Body of pancreas (tissue), 4 donors: ENCODE measurements around the gene PKD1L1. TPM values are rescaled to one million over a fixed set of nuclear protein-coding genes. Genes with fewer than 3 reads are reported as not detected.

Source experiments
- ATAC-seq: fragments of 150-250 bp; one replicate; pipeline ENCODE4 v1.9.1; 2016
- DNase-seq, 4 donors: peaks; one replicate each; pipeline ENCODE4 v3.0.0-alpha.2; 2019
- H3K27ac ChIP-seq, 4 donors: fragments of 200-600 bp; sonication (generic); 1 replicate in 3 of 4; 2 replicates in 1 of 4; pipeline versions ENCODE4 v1.5.1 to v1.6.1; 2016 to 2019; ENCODE audit warnings: mild to moderate bottlenecking in 1 of 4, mixed read lengths in 1 of 4, moderate library complexity in 1 of 4
- H3K27me3 ChIP-seq, 2 donors: fragments of 200-600 bp; sonication (generic); one replicate each; pipeline ENCODE4 v1.6.0; 2016; ENCODE audit warnings: mild to moderate bottlenecking in 1 of 2
- H3K36me3 ChIP-seq, 2 donors: fragments of 200-600 bp; sonication (generic); replicated peaks in 1 of 2; 2 replicates each; pipeline ENCODE4 v1.5.1; 2016; ENCODE audit warnings: low read depth in 2 of 2; ENCODE audit not compliant: insufficient read depth in 1 of 2
- H3K4me1 ChIP-seq: fragments of 200-600 bp; sonication (generic); one replicate; pipeline ENCODE4 v1.6.0; 2016
- H3K4me3 ChIP-seq, 2 donors: fragments of 200-600 bp; sonication (generic); 1 replicate in 1 of 2; 2 replicates in 1 of 2; pipeline ENCODE4 v1.5.1; 2016 to 2019
- H3K9me3 ChIP-seq, 3 donors: fragments of 200-600 bp; sonication (generic); 1 replicate in 2 of 3; 2 replicates in 1 of 3; pipeline ENCODE4 v1.5.1; 2016
- POLR2A ChIP-seq, 3 donors: fragments of 450-650 bp; IDR thresholded peaks; one replicate each; pipeline ENCODE4 v1.6.1; 2016; ENCODE audit warnings: antibody characterized with exemption in 3 of 3, mild to moderate bottlenecking in 2 of 3
- WGBS, 2 donors: methylation state at CpG; one replicate each; pipeline ENCODE4 v1.1.5; 2017; 5-methylcytosine and 5-hydroxymethylcytosine counted together
- intact Hi-C: fragments of 100-400 bp; cut with DNase I; formaldehyde crosslinking; loops from one replicate; pipeline ENCODE4 v1.15.1; 2023
- total RNA-seq, 2 donors: library from RNA; depleted of rRNA; stranded (reverse); fragments of >200 nt; gene quantifications; one replicate each; pipeline ENCODE4 v1.1.0, GENCODE V29; 2016
- TF ChIP-seq, protein P1 (sequence below), 7 experiments: fragments of 450-650 bp in 4 of 7; fragments of 200-600 bp in 3 of 7; sonication (generic) in 3 of 7; IDR thresholded peaks; one replicate each; pipeline ENCODE4 v1.5.1; 2016 to 2019; ENCODE audit warnings: antibody characterized with exemption in 7 of 7

PKD1L1 gene
- total RNA-seq, 2 donors from 2014 or later = 0.26 to 4.0 TPM

DNA sequence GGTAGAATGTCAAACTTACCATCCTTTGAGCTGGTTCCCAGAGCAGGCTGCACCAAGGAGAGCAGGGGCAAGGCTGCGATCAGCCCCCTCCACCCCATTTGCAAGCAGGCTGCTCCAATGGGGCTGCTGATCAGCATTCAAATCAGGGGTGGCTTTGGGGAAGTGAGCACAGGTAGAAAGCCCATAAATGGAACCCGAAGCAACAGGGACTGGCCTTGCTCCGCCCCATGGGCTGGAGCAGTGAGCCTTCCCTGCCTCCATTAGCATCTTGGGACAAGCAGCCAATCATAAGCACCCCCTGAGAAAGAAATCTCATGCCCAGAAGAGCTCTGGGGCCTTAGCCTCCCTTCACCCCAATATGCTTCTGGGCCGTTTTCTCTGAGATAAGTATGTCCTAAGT is 4.0 kb upstream of the PKD1L1 start:
- WGBS, 2 donors = 73 to 78% methylated on average over 4 of the region's 4 CpGs
- intact Hi-C loops = no loop called here
- Histone ChIP-seq H3K36me3 (peaks cover 0 to 3% of the 10 kb centered on the region in 2 donors), H3K4me1 (no peaks in the 10 kb centered on the region), H3K9me3 (no peaks in the 10 kb centered on the region), H3K27me3 (no peaks in the 10 kb centered on the region), H3K27ac (no peak overlapping the region), H3K4me3 (no peak overlapping the region)
- ATAC-seq (no peak), DNase-seq (no peak)
- TF ChIP-seq POLR2A (IDR thresholded peaks at IDR 0.05) = no peak
- TF ChIP-seq, protein P1, sequence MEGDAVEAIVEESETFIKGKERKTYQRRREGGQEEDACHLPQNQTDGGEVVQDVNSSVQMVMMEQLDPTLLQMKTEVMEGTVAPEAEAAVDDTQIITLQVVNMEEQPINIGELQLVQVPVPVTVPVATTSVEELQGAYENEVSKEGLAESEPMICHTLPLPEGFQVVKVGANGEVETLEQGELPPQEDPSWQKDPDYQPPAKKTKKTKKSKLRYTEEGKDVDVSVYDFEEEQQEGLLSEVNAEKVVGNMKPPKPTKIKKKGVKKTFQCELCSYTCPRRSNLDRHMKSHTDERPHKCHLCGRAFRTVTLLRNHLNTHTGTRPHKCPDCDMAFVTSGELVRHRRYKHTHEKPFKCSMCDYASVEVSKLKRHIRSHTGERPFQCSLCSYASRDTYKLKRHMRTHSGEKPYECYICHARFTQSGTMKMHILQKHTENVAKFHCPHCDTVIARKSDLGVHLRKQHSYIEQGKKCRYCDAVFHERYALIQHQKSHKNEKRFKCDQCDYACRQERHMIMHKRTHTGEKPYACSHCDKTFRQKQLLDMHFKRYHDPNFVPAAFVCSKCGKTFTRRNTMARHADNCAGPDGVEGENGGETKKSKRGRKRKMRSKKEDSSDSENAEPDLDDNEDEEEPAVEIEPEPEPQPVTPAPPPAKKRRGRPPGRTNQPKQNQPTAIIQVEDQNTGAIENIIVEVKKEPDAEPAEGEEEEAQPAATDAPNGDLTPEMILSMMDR (IDR thresholded peaks at IDR 0.05) = no peak

GRCh38 chr7:47951374-47951773 is 3.1 kb upstream of the PKD1L1 start:
- Histone ChIP-seq H3K36me3 (peaks cover 0 to 3% of the 10 kb centered on the region in 2 donors), H3K27me3 (no peaks in the 10 kb centered on the region), H3K27ac (no peak overlapping the region), H3K9me3 (no peaks in the 10 kb centered on the region), H3K4me1 (no peaks in the 10 kb centered on the region), H3K4me3 (no peak overlapping the region)
- TF ChIP-seq POLR2A (IDR thresholded peaks at IDR 0.05) = no peak
- TF ChIP-seq, protein P1 (IDR thresholded peaks at IDR 0.05) = no peak
- ATAC-seq = no peak
- DNase-seq = no peak
- intact Hi-C loops = no loop called here

DNA sequence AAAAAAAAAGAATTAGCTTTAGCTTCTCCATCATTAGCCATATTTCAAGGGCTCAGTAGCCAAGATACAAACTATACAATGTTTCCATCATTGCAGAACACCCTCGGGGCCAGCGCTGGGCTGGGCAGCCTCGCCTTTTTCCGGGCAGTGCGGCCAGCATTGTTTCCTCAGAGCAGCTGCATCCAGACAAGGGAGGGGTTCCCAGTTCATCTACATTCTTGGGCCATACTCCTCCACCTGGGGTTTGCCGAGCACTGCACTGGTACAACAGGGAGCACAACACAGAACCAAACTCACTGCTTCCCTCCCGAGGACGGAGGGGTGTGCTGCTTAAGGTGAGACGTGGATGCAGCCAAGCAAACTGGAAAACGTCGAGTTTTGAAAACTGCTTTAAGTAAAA is 2.4 kb upstream of the PKD1L1 start:
- Histone ChIP-seq H3K4me1 (no peaks in the 10 kb centered on the region), H3K4me3 (no peak overlapping the region), H3K27ac (no peak overlapping the region), H3K36me3 (peaks cover 0 to 3% of the 10 kb centered on the region in 2 donors), H3K9me3 (no peaks in the 10 kb centered on the region), H3K27me3 (no peaks in the 10 kb centered on the region)
- intact Hi-C loops = no loop called here
- no peak for DNase-seq
- TF ChIP-seq, protein P1 (IDR thresholded peaks at IDR 0.05) = no peak
- TF ChIP-seq POLR2A (IDR thresholded peaks at IDR 0.05) = no peak
- no peak for ATAC-seq
- 70 to 72% methylated on average over 11 of the region's 11 CpGs for WGBS, 2 donors

GRCh38 chr7:47949703-47950102 is 1.4 kb upstream of the PKD1L1 start:
- no peak overlapping the region for H3K4me3 ChIP-seq
- 71 to 77% methylated on average over 4 of the region's 4 CpGs for WGBS, 2 donors
- TF ChIP-seq POLR2A (IDR thresholded peaks at IDR 0.05) = no peak
- TF ChIP-seq, protein P1 (IDR thresholded peaks at IDR 0.05) = no peak
- ATAC-seq = no peak
- no peaks in the 10 kb centered on the region for H3K27me3 ChIP-seq
- DNase-seq = no peak
- H3K9me3 ChIP-seq = no peaks in the 10 kb centered on the region
- H3K4me1 ChIP-seq = no peaks in the 10 kb centered on the region
- H3K27ac ChIP-seq = no peak overlapping the region
- peaks cover 0 to 2% of the 10 kb centered on the region in 2 donors for H3K36me3 ChIP-seq
- intact Hi-C loops = no loop called here

DNA sequence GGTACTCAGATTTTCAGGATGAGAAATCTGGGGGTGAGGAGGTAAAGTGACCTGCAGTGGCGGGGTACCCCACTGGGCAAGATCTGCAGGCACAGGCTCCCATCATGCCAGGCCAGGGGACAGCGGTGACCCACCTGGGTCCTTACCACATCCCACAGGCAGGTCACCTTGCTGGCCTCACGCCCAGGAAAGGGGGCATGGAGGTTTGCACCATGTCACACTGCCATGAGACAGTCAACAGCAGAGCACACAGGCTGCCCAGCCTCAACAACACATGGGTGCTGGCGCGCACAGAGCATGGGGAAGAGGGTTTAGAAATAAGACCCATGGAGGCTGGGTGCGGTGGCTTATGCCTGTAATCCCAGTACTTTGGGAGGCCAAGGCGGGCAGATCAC is 914 bp downstream of the PKD1L1 start:
- intact Hi-C loops = no loop called here
- TF ChIP-seq POLR2A (IDR thresholded peaks at IDR 0.05) = no peak
- TF ChIP-seq, protein P1 (IDR thresholded peaks at IDR 0.05) = no peak
- no peak for ATAC-seq

More for the DNA sequence above, 914 bp downstream of the PKD1L1 start:
- Histone ChIP-seq H3K9me3 (no peaks in the 10 kb centered on the region), H3K27ac (no peak overlapping the region), H3K4me1 (no peaks in the 10 kb centered on the region), H3K4me3 (no peak overlapping the region), H3K36me3 (no peaks in the 10 kb centered on the region), H3K27me3 (no peaks in the 10 kb centered on the region)
- DNase-seq = no peak
- WGBS, 2 donors = 91% methylated on average over 3 to 7 of the region's 7 CpGs
